Activated CD4-positive, alpha-beta T cell treated with anti-CD3 and anti-CD28 coated beads for 48 hours (primary cell): ENCODE measurements around the gene MAPKAPK2.

Experiments used
- DNase-seq: peaks from one replicate; pipeline ENCODE4 v3.0.0-alpha.2; 2020

MAPKAPK2 gene

DNA sequence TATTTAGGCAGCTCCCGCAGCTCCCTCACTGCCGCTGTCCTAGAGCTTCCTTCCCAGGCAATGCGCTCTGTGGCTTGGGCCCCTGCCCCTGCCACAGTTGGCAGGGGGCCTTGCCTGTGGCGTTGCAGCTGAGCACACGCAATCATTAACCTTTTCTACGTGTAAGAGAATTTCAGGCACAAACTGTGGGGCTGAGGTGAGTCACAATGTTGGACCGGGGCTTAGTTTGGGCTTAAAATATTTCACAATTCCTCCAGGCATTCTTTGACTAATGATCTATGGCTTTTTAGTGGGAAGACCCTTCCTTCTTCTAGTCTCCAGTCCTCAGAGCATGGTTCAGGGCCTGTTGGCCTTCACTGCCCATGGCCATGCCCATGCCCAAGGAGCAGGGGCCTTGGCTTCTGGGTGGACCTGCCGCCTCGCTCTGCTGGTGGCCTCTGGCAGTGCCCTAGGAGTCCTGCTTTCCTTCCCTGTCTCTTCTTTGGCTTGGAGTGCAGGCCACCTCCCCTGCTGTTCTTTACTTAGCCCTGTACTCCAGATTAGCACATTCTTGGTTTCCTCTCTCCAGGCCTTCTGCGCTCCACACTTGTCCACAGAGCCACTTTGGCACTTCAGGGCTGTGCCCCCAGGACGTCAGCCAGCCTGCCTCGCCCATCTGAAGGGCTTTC, 39.2 kb downstream of the MAPKAPK2 start:
- DNase-seq, result no peak

DNA sequence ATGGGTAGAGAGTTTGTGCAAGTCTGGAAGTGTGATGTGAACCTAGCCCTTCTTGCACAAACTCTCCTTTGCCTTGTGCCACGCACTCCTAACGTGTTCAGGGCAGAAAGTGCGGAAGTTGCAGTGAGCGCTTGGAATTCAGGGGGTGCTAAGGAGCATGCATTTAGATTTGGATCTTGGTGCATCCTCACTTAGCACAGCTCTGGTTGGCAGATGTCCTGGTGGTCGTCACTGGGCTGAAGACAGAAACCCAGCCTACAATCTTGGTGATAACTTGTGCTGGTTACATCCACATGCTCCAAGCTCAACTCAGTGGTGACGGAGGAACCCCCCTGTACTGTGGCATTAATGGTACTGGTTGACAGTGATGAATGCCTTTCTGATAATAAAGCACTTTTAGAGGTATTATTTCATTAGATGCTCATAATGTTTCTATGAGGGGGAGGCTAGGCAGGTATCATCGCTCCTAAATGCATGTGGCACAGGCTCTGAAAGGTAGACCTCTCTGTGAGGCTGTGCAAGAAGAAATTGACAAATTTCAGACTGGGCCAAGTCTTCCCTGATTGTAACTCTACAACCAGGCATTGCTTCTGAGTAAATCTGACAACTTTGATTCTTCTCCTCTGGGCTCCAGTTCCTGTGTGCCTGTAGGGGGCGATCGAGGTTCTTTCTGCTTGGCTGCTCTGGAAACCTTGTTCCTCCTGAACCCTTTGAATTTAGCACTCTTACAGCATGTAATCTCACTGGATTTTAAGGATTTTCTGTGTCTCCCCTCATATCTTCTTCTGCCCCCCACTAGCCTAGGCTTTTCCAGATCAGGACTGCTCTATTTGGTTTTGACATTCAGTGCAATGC, 40.6 kb downstream of the MAPKAPK2 start:
- DNase-seq, result peak; percentile 81

DNA sequence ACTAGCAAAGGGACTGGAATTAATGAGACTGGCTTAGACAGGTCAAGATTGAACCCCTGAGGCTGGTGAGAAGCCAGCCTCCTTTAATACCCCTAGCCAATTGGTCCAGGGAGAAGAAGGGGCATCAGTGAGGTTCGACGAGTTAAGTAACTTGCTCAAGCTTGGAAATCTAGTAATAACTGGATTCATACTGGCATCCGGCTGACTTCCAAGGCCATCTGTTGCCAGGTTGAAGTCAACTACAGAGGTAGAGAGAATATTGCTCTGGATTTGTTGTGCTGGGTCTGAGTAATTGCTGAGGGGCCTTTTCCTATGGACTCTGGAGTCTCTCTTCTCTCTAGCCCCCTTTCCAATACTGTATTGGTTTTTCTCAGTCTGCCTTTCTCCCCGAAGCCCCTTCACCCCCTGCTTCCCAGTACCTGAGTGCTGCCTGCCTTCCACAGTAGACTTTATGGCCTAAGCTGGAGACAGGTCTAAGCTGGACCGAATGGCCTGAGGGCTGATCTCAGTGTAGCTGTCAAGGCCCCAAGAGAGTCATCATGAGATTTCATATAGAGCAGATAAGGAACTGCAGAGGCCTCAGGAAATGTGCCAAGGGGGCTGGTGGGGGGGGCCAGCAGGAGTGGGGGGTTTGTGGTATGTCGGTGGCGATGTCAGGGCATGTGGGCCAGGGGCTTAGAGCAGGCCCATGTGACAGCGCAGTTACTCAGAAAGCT, 43.4 kb downstream of the MAPKAPK2 start:
- no peak for DNase-seq

DNA sequence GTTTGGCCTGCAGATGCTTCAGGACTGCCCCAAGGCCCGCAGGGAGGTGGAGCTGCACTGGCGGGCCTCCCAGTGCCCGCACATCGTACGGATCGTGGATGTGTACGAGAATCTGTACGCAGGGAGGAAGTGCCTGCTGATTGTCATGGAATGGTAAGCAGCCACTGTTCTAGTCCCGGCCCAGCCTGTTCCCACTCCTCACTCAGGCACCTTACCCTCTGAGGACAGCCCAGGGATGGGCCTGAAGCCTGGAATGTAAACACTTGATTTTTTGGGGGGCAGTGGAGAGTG, 43.9 kb downstream of the MAPKAPK2 start:
- DNase-seq, result no peak

DNA sequence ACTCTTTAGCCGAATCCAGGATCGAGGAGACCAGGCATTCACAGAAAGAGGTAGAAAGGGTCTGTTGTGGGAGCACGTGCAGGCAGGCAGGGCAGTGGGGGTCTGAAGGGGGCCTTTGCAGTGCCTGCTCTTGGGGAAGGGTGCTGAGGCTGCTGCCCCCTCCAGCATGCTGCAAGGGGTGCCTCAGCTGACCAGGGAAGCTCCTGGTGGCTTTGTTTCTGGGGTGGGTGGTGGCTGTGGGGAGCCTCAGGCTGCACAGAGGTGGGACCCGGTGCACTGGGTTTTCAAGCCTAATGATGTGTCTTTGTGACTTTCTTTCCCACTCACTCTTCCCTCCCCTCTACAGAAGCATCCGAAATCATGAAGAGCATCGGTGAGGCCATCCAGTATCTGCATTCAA, 44.3 kb downstream of the MAPKAPK2 start:
- DNase-seq, result no peak

DNA sequence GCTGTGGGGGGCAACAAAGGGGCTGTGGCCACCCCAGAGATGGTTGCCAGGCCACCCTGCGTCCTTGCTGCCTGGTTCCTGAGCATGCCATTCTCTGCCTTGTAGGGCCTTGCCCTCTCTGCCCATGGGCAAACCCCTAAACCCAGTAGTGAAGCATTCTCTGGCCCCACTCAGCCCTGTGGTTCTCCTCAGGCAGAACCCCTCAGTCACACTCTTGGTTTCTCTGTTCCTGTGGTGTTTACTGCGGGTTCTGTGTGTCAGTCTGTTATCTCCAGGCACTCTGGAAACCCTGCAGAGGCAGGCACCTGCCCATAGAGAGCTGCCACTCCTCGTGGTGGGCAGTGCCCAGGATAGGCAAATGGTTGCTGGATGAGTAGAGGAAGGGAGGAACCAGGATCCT, 44.8 kb downstream of the MAPKAPK2 start:
- no peak for DNase-seq

DNA sequence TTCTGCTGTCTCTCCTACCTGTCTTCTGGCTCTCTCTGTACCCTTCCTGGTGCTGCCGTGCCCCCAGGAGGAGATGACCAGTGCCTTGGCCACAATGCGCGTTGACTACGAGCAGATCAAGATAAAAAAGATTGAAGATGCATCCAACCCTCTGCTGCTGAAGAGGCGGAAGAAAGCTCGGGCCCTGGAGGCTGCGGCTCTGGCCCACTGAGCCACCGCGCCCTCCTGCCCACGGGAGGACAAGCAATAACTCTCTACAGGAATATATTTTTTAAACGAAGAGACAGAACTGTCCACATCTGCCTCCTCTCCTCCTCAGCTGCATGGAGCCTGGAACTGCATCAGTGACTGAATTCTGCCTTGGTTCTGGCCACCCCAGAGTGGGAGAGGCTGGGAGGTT, 47.8 kb downstream of the MAPKAPK2 start:
- DNase-seq, result no peak

DNA sequence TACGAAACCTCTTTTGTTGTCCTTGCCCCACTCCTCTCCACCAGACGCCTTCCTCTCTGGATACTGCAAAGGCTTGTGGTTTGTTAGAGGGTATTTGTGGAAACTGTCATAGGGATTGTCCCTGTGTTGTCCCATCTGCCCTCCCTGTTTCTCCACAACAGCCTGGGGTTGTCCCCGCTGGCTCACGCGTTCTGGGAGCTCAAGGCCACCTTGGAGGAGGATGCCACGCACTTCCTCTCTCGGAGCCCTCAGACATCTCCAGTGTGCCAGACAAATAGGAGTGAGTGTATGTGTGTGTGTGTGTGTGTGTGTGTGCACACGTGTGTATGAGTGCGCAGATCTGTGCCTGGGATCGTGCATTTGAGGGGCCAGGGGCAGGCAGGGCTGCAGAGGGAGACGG, 48.3 kb downstream of the MAPKAPK2 start:
- no peak for DNase-seq

DNA sequence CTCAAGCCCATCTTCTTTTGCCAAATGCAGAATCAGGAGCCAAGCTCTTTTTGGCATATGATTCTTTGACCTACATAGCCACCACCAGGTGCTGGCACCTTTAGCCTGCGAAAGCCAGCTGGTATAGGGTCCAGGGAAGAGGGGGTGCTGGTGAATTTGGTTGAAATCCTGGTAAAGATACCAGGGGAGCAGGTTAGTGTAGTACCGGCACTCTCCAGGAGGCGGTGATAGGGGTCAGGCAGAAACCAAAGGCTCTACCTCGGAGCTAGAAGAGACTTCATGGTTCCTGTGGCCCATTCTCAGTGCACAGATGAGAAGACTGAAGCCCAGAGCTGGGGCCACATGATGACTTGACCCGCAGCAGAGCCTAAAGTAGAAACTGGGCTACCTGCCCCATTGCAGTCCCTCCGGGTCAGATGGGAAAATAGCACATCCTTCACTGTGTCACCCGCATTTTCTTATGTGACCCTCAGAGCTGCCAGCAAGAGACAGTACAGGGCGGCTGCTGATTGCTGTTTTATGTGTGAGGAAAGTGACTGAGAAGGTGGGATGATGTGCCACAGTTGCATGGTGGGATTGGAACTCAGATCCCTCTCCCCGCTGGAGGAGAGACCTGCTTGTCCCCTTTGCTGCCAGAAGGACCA, 49.9 kb downstream of the MAPKAPK2 start:
- DNase-seq, result peak; percentile 87

DNA sequence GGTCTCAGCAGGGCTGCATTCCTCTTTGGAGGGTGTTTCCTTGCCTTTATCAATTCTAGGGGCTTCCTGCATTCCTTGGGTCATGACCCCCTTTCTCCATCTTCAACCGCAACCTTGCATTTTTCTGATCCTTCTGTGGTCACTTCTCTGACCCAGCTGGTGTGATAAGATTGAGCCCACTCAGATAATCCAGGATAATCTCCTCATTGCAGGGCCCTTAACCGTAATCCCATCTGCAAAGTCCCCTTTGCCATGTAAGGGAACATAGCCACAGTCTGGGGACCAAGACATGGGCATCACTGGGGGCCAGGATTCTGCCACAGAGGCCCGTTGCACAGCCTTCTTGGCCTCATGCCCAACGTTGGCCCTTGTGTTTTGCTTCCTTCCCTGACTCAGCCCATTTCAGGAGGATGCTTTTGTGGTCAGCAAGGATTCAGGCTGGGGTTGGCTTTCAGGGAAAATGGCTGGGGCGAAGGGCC, 50.9 kb downstream of the MAPKAPK2 start:
- DNase-seq, result no peak

DNA sequence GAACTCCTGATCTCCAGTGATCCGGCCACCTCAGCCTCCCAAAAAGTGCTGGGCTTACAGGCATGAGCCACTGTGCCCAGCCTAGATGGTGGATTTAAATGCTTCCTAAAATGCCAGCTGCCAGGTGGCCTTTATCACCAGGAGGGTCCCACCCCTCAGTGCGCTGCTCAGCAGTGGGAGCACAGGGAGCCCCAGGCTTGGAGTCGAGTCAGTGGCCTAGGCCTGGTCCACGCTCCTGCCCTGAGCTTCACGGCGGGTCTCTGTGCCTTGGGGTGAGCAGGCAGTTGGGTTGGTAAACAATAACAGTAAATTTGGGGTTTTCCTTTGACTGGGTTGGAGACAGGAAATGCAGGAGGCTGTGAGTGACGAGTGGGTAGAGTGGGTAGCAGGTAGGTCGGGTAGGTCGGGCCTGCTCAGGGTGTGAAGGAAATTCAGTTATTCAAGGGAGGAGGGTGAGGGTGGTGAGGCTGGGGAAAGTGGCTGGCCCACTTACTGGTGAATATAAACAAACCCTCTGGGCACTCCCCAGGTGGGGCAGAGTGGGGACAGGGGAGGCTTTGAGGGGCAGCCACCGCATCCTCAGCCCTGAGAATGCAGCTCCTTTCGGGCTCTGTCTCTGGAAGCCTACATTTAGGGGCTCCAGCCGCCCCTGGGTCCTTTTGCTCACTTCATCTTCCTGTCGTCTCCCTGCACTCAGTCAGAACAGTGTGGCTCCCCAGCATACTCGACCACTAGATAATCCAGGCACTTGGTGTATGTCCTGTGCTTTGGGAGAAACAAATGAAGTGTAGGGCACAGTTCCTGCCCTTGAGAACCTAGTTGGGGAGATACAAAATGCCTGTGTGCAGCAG, 52.4 kb downstream of the MAPKAPK2 start:
- DNase-seq, result no peak

DNA sequence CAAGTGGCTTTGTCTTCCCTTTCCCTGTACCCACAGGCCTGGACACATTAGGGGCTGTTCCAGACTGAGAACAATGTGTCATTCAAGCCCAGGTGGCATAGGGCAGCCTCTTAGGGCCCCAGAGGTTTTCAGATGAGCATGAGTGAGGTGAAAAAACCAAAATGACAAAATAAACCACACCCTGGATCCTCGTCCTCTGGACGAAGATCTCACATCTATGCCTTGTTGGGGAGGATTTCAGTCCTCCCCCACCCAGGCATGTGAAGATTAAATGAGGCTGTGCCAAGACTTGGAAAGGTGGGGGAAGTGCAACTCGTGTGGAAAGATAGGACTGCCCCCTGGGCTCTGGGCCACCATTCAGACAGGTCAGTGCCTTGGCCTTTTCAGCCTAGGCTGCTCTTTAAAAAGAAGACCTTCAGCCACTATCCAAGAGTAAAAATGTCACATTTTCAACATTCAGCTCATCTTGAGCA, 53.1 kb downstream of the MAPKAPK2 start:
- DNase-seq, result peak; percentile 46

DNA sequence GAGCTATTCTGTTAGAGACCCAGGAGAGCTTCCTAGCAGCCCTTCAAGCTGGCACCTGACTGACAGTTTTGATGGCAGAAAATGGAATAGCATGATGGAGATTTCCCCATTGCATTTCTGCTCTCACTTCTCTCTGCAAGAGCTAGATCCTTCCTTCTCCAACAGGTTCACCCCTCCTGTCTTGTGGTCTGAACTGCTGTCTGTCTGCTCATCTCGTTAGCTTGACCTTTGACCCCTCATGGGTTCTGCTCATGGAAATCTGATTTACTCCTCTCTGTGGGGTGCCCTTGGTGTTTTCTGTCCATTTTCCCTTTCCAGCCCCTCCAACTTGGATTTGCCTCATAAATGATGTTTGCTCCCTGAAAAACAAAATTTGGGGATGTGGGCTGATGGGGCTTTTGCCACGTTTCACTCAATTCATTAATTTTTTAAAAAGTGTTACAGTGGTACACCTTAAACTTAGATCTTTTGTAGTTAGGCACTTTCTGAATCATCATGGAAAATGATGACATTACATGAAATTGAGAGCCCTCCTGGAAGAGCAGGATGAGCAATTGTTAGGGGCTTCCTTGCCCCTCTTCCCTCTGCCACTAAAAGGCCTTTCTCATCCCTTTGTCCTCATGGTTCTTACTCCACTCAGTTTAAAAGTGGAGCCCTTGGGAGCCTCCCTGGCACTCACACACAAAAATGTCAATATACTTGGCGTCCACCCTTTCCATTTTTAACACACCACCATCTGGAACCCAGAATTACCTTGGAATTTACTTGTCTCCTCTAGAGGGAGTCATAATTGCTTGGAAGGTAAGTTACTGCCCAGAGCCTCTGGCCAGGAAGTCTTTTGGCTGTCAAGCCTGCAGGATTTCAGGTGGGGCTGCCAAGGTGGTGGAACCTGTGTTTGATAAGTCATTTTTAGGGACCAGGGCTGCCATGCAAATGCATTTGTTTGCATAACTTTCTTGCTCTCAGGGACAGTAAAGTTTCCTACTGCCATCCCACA, 54.0 kb downstream of the MAPKAPK2 start:
- peak; percentile 30 for DNase-seq

DNA sequence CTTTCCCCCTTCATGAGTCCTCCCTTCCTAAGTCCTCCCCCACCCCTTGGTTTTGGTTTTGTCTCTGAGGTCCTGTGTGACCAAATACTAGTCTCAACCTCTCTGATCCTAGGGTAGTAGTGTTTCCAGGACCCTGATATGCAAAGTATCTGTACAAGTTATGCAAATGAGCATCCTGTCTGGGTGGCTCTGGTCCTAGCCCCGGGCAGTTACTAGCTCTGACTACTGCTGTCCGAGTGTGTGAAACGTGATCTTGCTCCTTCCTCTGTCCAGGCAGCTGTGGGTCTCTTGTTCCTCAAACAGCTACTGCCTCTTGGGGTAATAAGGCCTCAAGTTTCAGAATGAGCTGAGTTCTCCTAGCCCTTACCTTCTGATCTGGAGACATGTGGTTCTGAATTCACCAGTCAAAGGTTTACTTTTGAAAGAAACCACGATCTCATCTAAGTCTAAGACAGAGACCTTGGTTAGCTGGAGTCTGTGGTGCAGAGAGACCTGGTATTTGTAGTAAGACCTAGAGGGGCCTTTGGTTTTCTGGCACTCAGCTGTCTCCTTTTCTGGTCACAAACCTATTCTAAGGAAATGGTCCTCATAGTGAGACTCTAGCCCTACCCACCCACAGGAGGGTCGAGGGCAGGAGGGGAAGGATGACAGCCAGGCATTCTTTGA, 54.8 kb downstream of the MAPKAPK2 start:
- DNase-seq, result peak; percentile 44

DNA sequence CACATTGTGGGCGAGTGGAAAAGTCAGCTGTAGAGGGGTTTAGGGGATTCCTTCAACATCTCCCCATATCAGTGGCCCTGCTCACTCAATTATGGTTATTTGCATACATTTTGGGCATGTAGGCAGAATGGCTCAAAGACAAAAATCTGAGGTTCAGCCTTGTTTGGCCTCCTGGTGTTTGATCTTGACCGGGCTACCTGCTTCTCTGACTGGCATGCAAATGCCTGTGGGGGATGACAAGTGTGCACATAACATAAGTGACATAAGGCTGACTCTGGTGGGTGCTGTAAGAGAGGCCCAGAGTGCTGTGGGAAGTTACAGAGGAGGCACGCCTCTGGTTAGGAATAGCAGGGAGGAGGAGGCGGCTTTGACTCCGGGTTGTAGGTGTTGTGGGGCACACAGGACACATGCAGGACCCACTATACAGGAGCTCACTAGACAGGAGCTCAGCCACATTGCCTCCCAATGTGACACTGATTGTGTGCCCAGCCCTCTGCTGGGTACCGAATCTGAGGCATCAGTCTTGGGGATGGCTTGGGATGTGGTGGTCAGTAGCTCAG, 56.5 kb downstream of the MAPKAPK2 start:
- no peak for DNase-seq

DNA sequence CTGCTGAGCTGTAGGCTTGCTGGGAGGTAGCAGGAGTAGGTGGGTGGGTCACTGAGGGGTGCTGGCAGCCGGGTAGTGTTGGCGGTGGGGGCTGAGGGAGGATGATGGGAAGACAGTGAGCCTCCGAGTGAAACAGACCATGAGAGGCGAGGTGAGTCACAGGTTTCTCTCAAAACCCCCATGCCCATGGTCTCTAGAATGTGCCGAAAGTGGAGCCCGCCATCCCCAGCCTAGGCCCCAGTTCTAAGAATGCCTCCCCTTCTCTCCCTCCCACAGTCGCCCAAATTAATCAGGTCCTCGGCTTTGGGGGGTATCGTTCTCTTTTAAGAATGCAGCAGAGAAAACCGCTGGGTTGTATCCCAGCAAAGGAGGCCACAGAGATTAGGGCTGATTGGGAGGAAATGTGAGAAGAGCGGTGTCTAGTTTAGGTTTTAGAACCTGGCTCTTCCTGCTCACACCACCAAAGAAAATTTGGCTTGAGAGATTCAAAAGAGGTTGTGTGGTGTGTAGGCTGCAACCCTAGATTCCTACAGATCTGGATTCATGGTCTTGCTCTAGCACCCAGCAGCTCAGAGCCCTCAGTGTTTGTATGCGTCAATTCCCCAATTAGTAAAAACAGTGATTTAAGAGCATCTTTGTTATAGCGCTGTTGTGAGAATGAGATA, 58.1 kb downstream of the MAPKAPK2 start:
- peak; percentile 26 for DNase-seq

DNA sequence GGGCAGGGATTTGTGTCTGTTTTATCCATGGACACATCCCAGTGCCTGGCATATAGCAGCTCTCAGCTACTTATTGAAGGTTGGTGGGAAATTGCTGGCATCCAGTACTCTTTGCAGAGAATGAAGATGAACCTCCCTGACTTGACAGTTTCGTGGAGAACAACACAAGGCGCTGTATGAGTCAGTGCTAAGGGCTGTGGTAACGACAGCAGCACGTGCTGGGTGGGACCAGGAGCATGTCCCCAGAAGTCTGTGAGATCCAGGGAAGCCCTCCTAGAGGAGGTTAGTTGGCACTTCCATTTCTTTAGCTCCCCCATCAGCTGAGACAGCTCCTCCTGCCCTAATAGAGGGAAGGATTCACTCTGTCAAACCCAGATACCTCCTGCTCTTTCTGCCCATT, 60.0 kb downstream of the MAPKAPK2 start:
- peak; percentile 39 for DNase-seq

DNA sequence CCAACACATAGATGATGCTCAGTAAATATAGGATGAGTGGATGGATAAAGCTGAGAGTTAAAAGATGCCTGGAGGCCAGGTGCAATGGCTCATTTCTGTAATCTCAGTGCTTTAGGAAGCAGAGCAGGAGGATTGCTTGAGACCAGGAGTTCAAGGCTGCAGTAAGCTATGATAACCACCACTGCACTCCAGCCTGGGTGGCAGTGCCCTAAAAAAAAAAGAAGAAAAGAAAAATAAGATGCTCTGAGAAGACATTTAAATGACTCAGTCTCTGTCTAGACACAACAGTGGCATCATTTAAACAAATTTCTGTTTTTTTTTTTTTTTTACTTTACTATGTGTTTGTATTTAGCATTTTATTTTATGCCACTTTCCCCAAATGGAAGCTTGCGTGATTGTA, 60.6 kb downstream of the MAPKAPK2 start:
- no peak for DNase-seq

DNA sequence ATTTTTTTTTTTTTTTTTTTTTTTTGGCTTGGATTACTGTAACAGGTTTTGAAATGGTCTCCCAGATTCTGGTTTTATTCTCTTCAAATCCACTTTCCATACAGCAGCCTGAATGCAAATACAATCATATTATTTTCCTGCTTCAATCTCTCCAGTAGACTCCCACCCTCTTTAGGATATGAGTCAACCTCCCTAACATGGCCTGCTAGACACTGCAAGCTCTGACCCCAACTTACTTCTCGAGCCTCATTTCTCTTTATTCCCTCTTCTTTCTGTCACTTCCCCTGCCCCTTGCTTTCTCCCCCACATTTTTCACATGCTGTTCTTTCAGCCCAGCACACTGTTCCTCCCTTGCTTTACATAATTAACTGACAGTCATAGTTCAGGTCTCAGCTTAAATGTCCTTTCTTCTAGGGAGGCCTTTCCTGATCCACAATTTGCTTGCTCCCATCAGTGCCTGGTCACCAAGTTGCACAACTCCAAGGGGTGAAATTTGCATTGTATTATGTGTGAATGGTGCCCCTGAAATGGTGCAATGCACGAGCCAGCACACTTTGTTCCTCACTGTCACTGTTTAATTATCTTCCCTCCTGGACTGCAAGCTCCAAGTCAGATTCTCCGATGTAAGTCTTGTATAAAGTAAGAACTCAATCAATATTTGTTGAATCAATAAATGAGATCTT, 63.8 kb downstream of the MAPKAPK2 start:
- no peak for DNase-seq
